ENCODE data around the gene GALNTL6.
"Not testable (repeated sequence)": the region's sequence is repeated elsewhere in the genome, so short reads cannot be mapped to it uniquely, and the experiment has no call there.

The GALNTL6 gene

GRCh38 chr4:172776203-172776861 lies 963.1 kb downstream of the GALNTL6 start:
- no peak for DNase-seq

GRCh38 chr4:172777729-172778431 lies 964.7 kb downstream of the GALNTL6 start:
- DNase-seq = no peak

- DNase-seq = no peak
These were observed 965.4 kb downstream of the GALNTL6 start for GRCh38 chr4:172778583-172778982.

- DNase-seq = no peak
These were observed 967.4 kb downstream of the GALNTL6 start for GRCh38 chr4:172780566-172781081.

- DNase-seq = no peak
These were observed 972.4 kb downstream of the GALNTL6 start for GRCh38 chr4:172785613-172786012.

- no peak for DNase-seq
These were observed 973.0 kb downstream of the GALNTL6 start for GRCh38 chr4:172786039-172786792.

- no peak for DNase-seq
These were observed 973.9 kb downstream of the GALNTL6 start for GRCh38 chr4:172787111-172787510.

- no peak for DNase-seq
These were observed 978.6 kb downstream of the GALNTL6 start for GRCh38 chr4:172791841-172792240.

- no peak for DNase-seq
These were observed 980.5 kb downstream of the GALNTL6 start for GRCh38 chr4:172793565-172794306.

- no peak for DNase-seq
These were observed 981.1 kb downstream of the GALNTL6 start for GRCh38 chr4:172794307-172794703.

- not testable (repeated sequence) for DNase-seq
These were observed 984.1 kb downstream of the GALNTL6 start for GRCh38 chr4:172797281-172797680.

- DNase-seq = no peak
These were observed 988.8 kb downstream of the GALNTL6 start for GRCh38 chr4:172802032-172802431.

- DNase-seq = no peak
These were observed 993.6 kb downstream of the GALNTL6 start for GRCh38 chr4:172806841-172807240.

- no peak for DNase-seq
These were observed 995.0 kb downstream of the GALNTL6 start for GRCh38 chr4:172808196-172808595.

- DNase-seq = no peak
These were observed 996.1 kb downstream of the GALNTL6 start for GRCh38 chr4:172809319-172809718.

GRCh38 chr4:172813359-172813923 lies 1000.2 kb downstream of the GALNTL6 start:
- no peak for DNase-seq

GRCh38 chr4:172815499-172816164 lies 1002.4 kb downstream of the GALNTL6 start:
- no peak for DNase-seq

GRCh38 chr4:172818901-172819300 lies 1005.7 kb downstream of the GALNTL6 start:
- no peak for DNase-seq

- no peak for DNase-seq
These were observed 1006.1 kb downstream of the GALNTL6 start for GRCh38 chr4:172819353-172819752.

- DNase-seq = no peak
These were observed 1009.1 kb downstream of the GALNTL6 start for GRCh38 chr4:172822331-172822730.

- DNase-seq = no peak
These were observed 1013.1 kb downstream of the GALNTL6 start for GRCh38 chr4:172826346-172826745.

GRCh38 chr4:172826861-172827260 lies 1013.7 kb downstream of the GALNTL6 start:
- DNase-seq = no peak
